Measurements from ENCODE around the gene VSTM4. TPM values are rescaled to one million over a fixed set of nuclear protein-coding genes. Genes with fewer than 3 reads are reported as not detected.

Gene VSTM4
- total RNA-seq, 4 donors from 2014 or later: 4.0 to 6.0 (median 4.6) TPM

- 41% methylated on average over 8 of the region's 8 CpGs for WGBS
These were observed 46.2 kb upstream of the VSTM4 start for GRCh38 chr10:49161411-49161997.

DNA sequence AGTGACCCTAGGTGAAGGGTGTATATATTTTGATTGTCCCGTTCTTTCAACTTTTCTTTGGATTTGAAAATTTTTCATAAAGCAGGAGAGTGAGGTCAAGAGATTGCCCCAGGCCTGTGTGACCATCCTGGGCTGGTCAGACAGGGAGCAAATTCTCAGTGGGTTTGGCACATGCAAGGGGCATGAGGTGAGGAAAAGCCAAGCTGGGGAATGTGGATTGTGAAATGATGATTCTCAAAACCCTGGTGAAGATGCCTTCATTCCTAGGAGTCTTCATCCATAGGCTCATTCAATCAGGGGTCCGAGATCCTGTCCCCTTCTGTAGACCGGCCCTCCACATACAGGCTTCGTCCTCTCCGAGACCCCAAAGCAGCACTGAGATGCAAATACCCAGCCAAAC, 45.5 kb upstream of the VSTM4 start:
- no peak for DNase-seq (ENCODE audit: low spot score in 2 of 2)
- TF ChIP-seq POLR2AphosphoS5 (IDR thresholded peaks at IDR 0.05): no peak
- TF ChIP-seq EP300 (IDR thresholded peaks at IDR 0.05): no peak
- TF ChIP-seq, protein P1, sequence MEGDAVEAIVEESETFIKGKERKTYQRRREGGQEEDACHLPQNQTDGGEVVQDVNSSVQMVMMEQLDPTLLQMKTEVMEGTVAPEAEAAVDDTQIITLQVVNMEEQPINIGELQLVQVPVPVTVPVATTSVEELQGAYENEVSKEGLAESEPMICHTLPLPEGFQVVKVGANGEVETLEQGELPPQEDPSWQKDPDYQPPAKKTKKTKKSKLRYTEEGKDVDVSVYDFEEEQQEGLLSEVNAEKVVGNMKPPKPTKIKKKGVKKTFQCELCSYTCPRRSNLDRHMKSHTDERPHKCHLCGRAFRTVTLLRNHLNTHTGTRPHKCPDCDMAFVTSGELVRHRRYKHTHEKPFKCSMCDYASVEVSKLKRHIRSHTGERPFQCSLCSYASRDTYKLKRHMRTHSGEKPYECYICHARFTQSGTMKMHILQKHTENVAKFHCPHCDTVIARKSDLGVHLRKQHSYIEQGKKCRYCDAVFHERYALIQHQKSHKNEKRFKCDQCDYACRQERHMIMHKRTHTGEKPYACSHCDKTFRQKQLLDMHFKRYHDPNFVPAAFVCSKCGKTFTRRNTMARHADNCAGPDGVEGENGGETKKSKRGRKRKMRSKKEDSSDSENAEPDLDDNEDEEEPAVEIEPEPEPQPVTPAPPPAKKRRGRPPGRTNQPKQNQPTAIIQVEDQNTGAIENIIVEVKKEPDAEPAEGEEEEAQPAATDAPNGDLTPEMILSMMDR (IDR thresholded peaks at IDR 0.05): no peak
- TF ChIP-seq POLR2A (IDR thresholded peaks at IDR 0.05): no peak
- no peaks in the 10 kb centered on the region for H3K36me3 ChIP-seq

More at GRCh38 chr10:49161411-49161997, 46.2 kb upstream of the VSTM4 start:
- no peak for DNase-seq (ENCODE audit: low spot score in 2 of 2)
- no peak overlapping the region for H3K27ac ChIP-seq
- no peaks in the 10 kb centered on the region for H3K4me1 ChIP-seq
- no peaks in the 10 kb centered on the region for H3K27me3 ChIP-seq
- TF ChIP-seq, protein P1 (IDR thresholded peaks at IDR 0.05): peak; percentile 4 to 30
- no peak for TF ChIP-seq POLR2AphosphoS5 (IDR thresholded peaks at IDR 0.05)
- H3K9me3 ChIP-seq: no peaks in the 10 kb centered on the region
- no peaks in the 10 kb centered on the region for H3K36me3 ChIP-seq
- no peak overlapping the region for H3K4me3 ChIP-seq

GRCh38 chr10:49160110-49160509, 44.8 kb upstream of the VSTM4 start:
- no peaks in the 10 kb centered on the region for H3K9me3 ChIP-seq
- no peak overlapping the region for H3K4me3 ChIP-seq
- no peaks in the 10 kb centered on the region for H3K4me1 ChIP-seq
- no peaks in the 10 kb centered on the region for H3K36me3 ChIP-seq
- H3K27ac ChIP-seq: no peak overlapping the region
- TF ChIP-seq POLR2A (IDR thresholded peaks at IDR 0.05) (no peak), POLR2AphosphoS5 (IDR thresholded peaks at IDR 0.05) (no peak), EP300 (IDR thresholded peaks at IDR 0.05) (no peak)
- TF ChIP-seq, protein P1 (IDR thresholded peaks at IDR 0.05): no peak
- no peak for DNase-seq (ENCODE audit: low spot score in 2 of 2)
- H3K27me3 ChIP-seq: no peaks in the 10 kb centered on the region
- WGBS: 91% methylated on average over 5 of the region's 5 CpGs

More for the DNA sequence above, 45.5 kb upstream of the VSTM4 start:
- H3K27me3 ChIP-seq: no peaks in the 10 kb centered on the region
- no peaks in the 10 kb centered on the region for H3K4me1 ChIP-seq
- WGBS: 91% methylated on average over 5 of the region's 5 CpGs
- H3K9me3 ChIP-seq: no peaks in the 10 kb centered on the region
- H3K27ac ChIP-seq: no peak overlapping the region
- H3K4me3 ChIP-seq: no peak overlapping the region

GRCh38 chr10:49158915-49159314, 43.6 kb upstream of the VSTM4 start:
- no peaks in the 10 kb centered on the region for H3K9me3 ChIP-seq
- no peak for TF ChIP-seq POLR2AphosphoS5 (IDR thresholded peaks at IDR 0.05)
- TF ChIP-seq POLR2A (IDR thresholded peaks at IDR 0.05): no peak
- H3K4me3 ChIP-seq: no peak overlapping the region
- H3K27me3 ChIP-seq: no peaks in the 10 kb centered on the region
- H3K36me3 ChIP-seq: no peaks in the 10 kb centered on the region
- DNase-seq (ENCODE audit: low spot score in 2 of 2): no peak
- no peak overlapping the region for H3K27ac ChIP-seq
- WGBS: 74% methylated on average over 3 of the region's 3 CpGs
- no peaks in the 10 kb centered on the region for H3K4me1 ChIP-seq

GRCh38 chr10:49158404-49158803, 43.1 kb upstream of the VSTM4 start:
- no peak overlapping the region for H3K4me3 ChIP-seq
- no peaks in the 10 kb centered on the region for H3K36me3 ChIP-seq
- H3K27me3 ChIP-seq: no peaks in the 10 kb centered on the region
- H3K4me1 ChIP-seq: no peaks in the 10 kb centered on the region
- TF ChIP-seq, protein P1 (IDR thresholded peaks at IDR 0.05): no peak
- no peak for TF ChIP-seq POLR2A (IDR thresholded peaks at IDR 0.05)
- no peak for DNase-seq (ENCODE audit: low spot score in 2 of 2)
- no peaks in the 10 kb centered on the region for H3K9me3 ChIP-seq
- 66% methylated on average over 7 of the region's 7 CpGs for WGBS
- H3K27ac ChIP-seq: no peak overlapping the region

DNA sequence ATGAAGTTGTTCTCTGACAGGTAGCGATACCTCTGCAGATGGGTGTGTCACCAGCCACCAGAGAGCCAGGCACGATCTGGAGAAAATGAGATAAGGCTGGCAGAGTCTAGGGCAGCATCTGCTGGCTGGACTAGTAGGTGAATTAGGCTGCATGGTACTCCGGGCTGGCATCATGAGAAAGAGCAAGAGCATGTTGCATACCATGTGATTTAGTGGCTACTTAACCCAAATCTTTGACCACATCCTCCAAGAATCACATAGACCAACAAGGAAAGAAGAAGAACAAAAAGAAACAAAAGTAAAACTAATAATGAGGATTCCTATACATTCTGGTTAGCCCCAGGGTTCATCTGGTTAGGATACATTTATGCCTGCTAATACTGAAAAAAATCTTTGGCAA, 41.9 kb upstream of the VSTM4 start:
- Histone ChIP-seq H3K4me1 (no peaks in the 10 kb centered on the region), H3K4me3 (no peak overlapping the region), H3K27ac (no peak overlapping the region), H3K27me3 (no peaks in the 10 kb centered on the region), H3K9me3 (no peaks in the 10 kb centered on the region), H3K36me3 (no peaks in the 10 kb centered on the region)
- TF ChIP-seq EP300 (IDR thresholded peaks at IDR 0.05) (no peak), POLR2AphosphoS5 (IDR thresholded peaks at IDR 0.05) (no peak), POLR2A (IDR thresholded peaks at IDR 0.05) (no peak)
- TF ChIP-seq, protein P1 (IDR thresholded peaks at IDR 0.05): no peak
- WGBS: 89% methylated on average over 3 of the region's 3 CpGs
- DNase-seq (ENCODE audit: low spot score in 2 of 2): no peak

Data from suprapubic skin (tissue), 4 donors.